Panc1 (cell line): ENCODE data around the gene CHD6. TPM values are rescaled to one million over a fixed set of nuclear protein-coding genes. Genes with fewer than 3 reads are reported as not detected.

Experiments
- ATAC-seq: fragments of 200-7000 bp; cut with Tn5 transposase; 2 replicates; pipeline ENCODE4 v1.9.1; 2020; ENCODE audit warnings: mild to moderate bottlenecking, moderate library complexity
- BruUV-seq: library from RNA; stranded (reverse); fragments of 400-500 nt; replicated peaks from 2 replicates; lab custom pipeline; 2021; lab: Mats Ljungman, UMichigan
- CTCF ChIA-PET: fragments of 300-600 bp; sonication (Branson Sonifier 250); formaldehyde crosslinking; loops from one replicate; lab custom pipeline; 2022; ENCODE audit warnings: antibody characterized with exemption; lab: Charles Lee
- POLR2A ChIA-PET: fragments of 300-600 bp; sonication (Branson Sonifier 250); formaldehyde crosslinking; loops from one replicate; lab custom pipeline; 2022; ENCODE audit warnings: antibody characterized with exemption; lab: Charles Lee
- DNase-seq: peaks from one replicate; pipeline ENCODE4 v3.0.0-alpha.2; 2010; ENCODE audit warnings: low read depth, low spot score
- H3K27ac ChIP-seq: 2 replicates; pipeline ENCODE4 v1.5.1; 2011; ENCODE audit warnings: mild to moderate bottlenecking, low read length, inconsistent platforms
- H3K27me3 ChIP-seq: fragments of 200-500 bp; sonication (Bioruptor generic); 2 replicates; pipeline ENCODE4 v1.6.0; 2014; ENCODE audit warnings: low read length, inconsistent platforms; ENCODE audit not compliant: control insufficient read depth, insufficient read depth
- H3K36me3 ChIP-seq: fragments of 200-500 bp; sonication (Bioruptor generic); 2 replicates; pipeline ENCODE4 v1.5.1; 2014; ENCODE audit warnings: inconsistent platforms, mild to moderate bottlenecking, low read length, moderate library complexity; ENCODE audit not compliant: control insufficient read depth, insufficient read depth
- H3K4me1 ChIP-seq: 2 replicates; pipeline ENCODE4 v1.5.1; 2011; ENCODE audit warnings: inconsistent platforms, mild to moderate bottlenecking, low read length, moderate library complexity; ENCODE audit not compliant: control insufficient read depth, insufficient read depth
- H3K4me3 ChIP-seq, 2 experiments: 2 replicates each; pipeline ENCODE4 v1.5.1; 2011 to 2012; ENCODE audit warnings: low read depth in 2 of 2, low read length in 2 of 2, mild to moderate bottlenecking in 2 of 2, inconsistent platforms in 1 of 2, moderate library complexity in 1 of 2
- H3K9me3 ChIP-seq: fragments of 200-500 bp; sonication (Bioruptor generic); 2 replicates; pipeline ENCODE4 v1.5.1; 2014; ENCODE audit warnings: low read depth, mild to moderate bottlenecking, inconsistent platforms, low read length, moderate library complexity; ENCODE audit not compliant: control insufficient read depth, insufficient read depth
- CTCF ChIP-seq: fragments of 450-650 bp; IDR thresholded peaks from 2 replicates; pipeline ENCODE4 v1.5.1; 2017; ENCODE audit warnings: mild to moderate bottlenecking
- POLR2AphosphoS5 ChIP-seq: IDR thresholded peaks from 2 replicates; pipeline ENCODE4 v1.6.1; 2012; ENCODE audit warnings: mild to moderate bottlenecking, low read depth, low read length, moderate library complexity
- REST ChIP-seq, 2 experiments: IDR thresholded peaks; 2 replicates each; pipeline ENCODE4 v1.6.1; 2011 to 2012; ENCODE audit warnings: low read depth in 2 of 2, control low read depth in 1 of 2, low read length in 1 of 2, mild to moderate bottlenecking in 1 of 2, moderate library complexity in 1 of 2; ENCODE audit not compliant: insufficient read depth in 1 of 2
- SIN3A ChIP-seq: IDR thresholded peaks from 2 replicates; pipeline ENCODE4 v1.6.1; 2012; ENCODE audit warnings: low read depth, mild to moderate bottlenecking, low read length, moderate library complexity, borderline replicate concordance; ENCODE audit not compliant: insufficient read depth
- TCF7L2 ChIP-seq: IDR thresholded peaks from 2 replicates; pipeline ENCODE4 v1.6.1; 2011; ENCODE audit warnings: mild to moderate bottlenecking, low read depth, low read length, inconsistent platforms
- in situ Hi-C: cut with HindIII; loops from 2 replicates; pipeline ENCODE4 v1.10.0; 2016; ENCODE audit warnings: low sequenced_read_pairs, low pct_unique_long_range_greater_than_20kb
- intact Hi-C: fragments of 100-400 bp; cut with micrococcal nuclease; formaldehyde crosslinking; loops from one replicate; pipeline ENCODE4 v1.10.0; 2022; ENCODE audit not compliant: unreplicated experiment
- total RNA-seq: library from RNA; stranded (reverse); gene quantifications from one replicate; pipeline ENCODE4 v1.2.1, GENCODE V29; 2021; ENCODE audit not compliant: unreplicated experiment

Gene CHD6
- total RNA-seq, 1 experiment from 2014 or later: 21.3 TPM

GRCh38 chr20:41433203-41433602 lies 185.0 kb downstream of the CHD6 start:
- ChIA-PET POLR2A (no interaction called here), CTCF (no interaction called here)
- intact Hi-C loops: no loop called here
- DNase-seq (no peak), ATAC-seq (no peak)
- no peaks in the 10 kb centered on the region for H3K9me3 ChIP-seq
- no peaks in the 10 kb centered on the region for H3K27me3 ChIP-seq
- BruUV-seq: no TSS peak
- no peak overlapping the region for H3K4me3 ChIP-seq
- no peaks in the 10 kb centered on the region for H3K4me1 ChIP-seq
- TF ChIP-seq CTCF (no peak), POLR2AphosphoS5 (no peak), SIN3A (no peak), TCF7L2 (no peak), REST (IDR thresholded peaks at IDR 0.05; ENCODE audit: insufficient read depth in 1 of 2, low read depth in 2 of 2, low read length in 1 of 2) (no peak)
- H3K27ac ChIP-seq: no peak overlapping the region
- in situ Hi-C loops: no loop called here
- no peaks in the 10 kb centered on the region; the same call in 1 of the 2 replicates for H3K36me3 ChIP-seq

GRCh38 chr20:41432746-41433145 lies 185.4 kb downstream of the CHD6 start:
- no peaks in the 10 kb centered on the region for H3K9me3 ChIP-seq
- POLR2A ChIA-PET: no interaction called here

More at GRCh38 chr20:41432746-41433145, 185.4 kb downstream of the CHD6 start:
- BruUV-seq: no TSS peak
- TF ChIP-seq SIN3A (no peak), POLR2AphosphoS5 (no peak), TCF7L2 (no peak), REST (IDR thresholded peaks at IDR 0.05; ENCODE audit: insufficient read depth in 1 of 2, low read depth in 2 of 2, low read length in 1 of 2) (no peak), CTCF (no peak)
- intact Hi-C loops: no loop called here
- no peak for DNase-seq
- in situ Hi-C loops: no loop called here
- H3K4me1 ChIP-seq: no peaks in the 10 kb centered on the region
- H3K4me3 ChIP-seq: no peak overlapping the region
- no peaks in the 10 kb centered on the region; the same call in 1 of the 2 replicates for H3K36me3 ChIP-seq
- H3K27me3 ChIP-seq: no peaks in the 10 kb centered on the region
- ATAC-seq: no peak
- CTCF ChIA-PET: no interaction called here
- no peak overlapping the region for H3K27ac ChIP-seq
